Kidney (tissue), 14 donors: Measurements from ENCODE around the gene STAB2. TPM values are rescaled to one million over a fixed set of nuclear protein-coding genes. Genes with fewer than 3 reads are reported as not detected.

Experiments
- DNase-seq, 5 donors: peaks; one replicate each; pipeline ENCODE4 v3.0.0-alpha.2; 2013 to 2020
- FAIRE-seq: peaks from 2 replicates; lab custom pipeline; 2012; peaks lifted over from hg19 to GRCh38; lab: Jason Lieb, UNC
- H3K27ac ChIP-seq, 2 donors: one replicate each; pipeline ENCODE4 v1.7.0; 2013; ENCODE audit warnings: low read depth in 2 of 2, low read length in 2 of 2, inconsistent platforms in 1 of 2
- H3K27me3 ChIP-seq: one replicate; pipeline ENCODE4 v1.7.1; 2013; ENCODE audit warnings: low read length, inconsistent platforms; ENCODE audit not compliant: control insufficient read depth, insufficient read depth
- H3K36me3 ChIP-seq, 3 donors: one replicate each; pipeline versions ENCODE4 v1.7.0 to v1.7.1; 2013; ENCODE audit warnings: low read length in 3 of 3, control low read depth in 1 of 3, inconsistent platforms in 1 of 3; ENCODE audit not compliant: insufficient read depth in 3 of 3, control insufficient read depth in 2 of 3
- H3K4me1 ChIP-seq, 3 donors: one replicate each; pipeline versions ENCODE4 v1.7.0 to v1.7.1; 2013; ENCODE audit warnings: low read length in 3 of 3, inconsistent platforms in 1 of 3, low read depth in 1 of 3; ENCODE audit not compliant: control insufficient read depth in 2 of 3, insufficient read depth in 2 of 3
- H3K4me3 ChIP-seq, 3 donors: one replicate each; pipeline versions ENCODE4 v1.7.0 to v1.8.1; 2013; ENCODE audit warnings: low read length in 3 of 3, control low read depth in 1 of 3, inconsistent platforms in 1 of 3
- H3K9ac ChIP-seq, 3 donors: one replicate each; pipeline versions ENCODE4 v1.7.0 to v1.7.1; 2013; ENCODE audit warnings: low read length in 3 of 3, control low read depth in 1 of 3, inconsistent platforms in 1 of 3
- H3K9me3 ChIP-seq, 3 donors: one replicate each; pipeline versions ENCODE4 v1.7.0 to v1.7.1; 2013; ENCODE audit warnings: low read length in 3 of 3, control low read depth in 1 of 3, inconsistent platforms in 1 of 3; ENCODE audit not compliant: control insufficient read depth in 2 of 3, insufficient read depth in 1 of 3
- CTCF ChIP-seq: IDR thresholded peaks from 3 replicates; pipeline ENCODE4 v1.5.1; 2012; ENCODE audit warnings: mild to moderate bottlenecking, moderate library complexity, borderline replicate concordance; ENCODE audit not compliant: insufficient read depth; ENCODE audit errors: extremely low read depth
- intact Hi-C: fragments of 100-400 bp; cut with DNase I; formaldehyde crosslinking; loops from one replicate; pipeline ENCODE4 v1.11.1; 2022
- polyA plus RNA-seq: library from polyadenylated mRNA; stranded (reverse); fragments of 350-450 nt; fragmentation: Illumina TruSeq; extraction: RNeasy Lipid Tissue Mini Kit (QIAGEN cat#74804); gene quantifications from one replicate; pipeline ENCODE4 v1.2.3, GENCODE V29; 2014; ENCODE audit warnings: low read depth, low replicate concordance; ENCODE audit not compliant: insufficient read depth
- total RNA-seq: library from RNA; stranded (reverse); fragmentation: NEBNext Ultra II Directional; extraction: Animal tissue kit (Norgen Biotek cat#: 25700); gene quantifications from one replicate; pipeline ENCODE4 v1.2.1, GENCODE V29; 2021
- donor health status: control.
- donor health status: control.
- donor health status: control.
- donor health status: control.
- donor health status: control.
- donor health status: DM: yes; HTN: yes; CAD: no.
- donor health status: Normal renal cell carcinoma (clear cell type).

Gene STAB2
- total and polyA plus RNA-seq, 2 donors from 2014 or later = 0.16 TPM; not detected in 1

- no peak for FAIRE-seq
These were observed 1.6 kb downstream of the STAB2 start for GRCh38 chr12:103588680-103589079.

GRCh38 chr12:103589517-103589916 lies 2.4 kb downstream of the STAB2 start:
- FAIRE-seq = no peak
- intact Hi-C loops = no loop called here
- no peak overlapping the region for H3K27ac ChIP-seq
- no peaks in the 10 kb centered on the region for H3K9me3 ChIP-seq
- no peaks in the 10 kb centered on the region for H3K4me1 ChIP-seq
- H3K27me3 ChIP-seq = no peaks in the 10 kb centered on the region
- no peaks in the 10 kb centered on the region for H3K36me3 ChIP-seq
- no peak overlapping the region for H3K4me3 ChIP-seq
- DNase-seq = no peak
- no peak for TF ChIP-seq CTCF
- no peak overlapping the region for H3K9ac ChIP-seq

More at GRCh38 chr12:103588680-103589079, 1.6 kb downstream of the STAB2 start:
- no peak overlapping the region for H3K9ac ChIP-seq
- TF ChIP-seq CTCF = no peak
- H3K27ac ChIP-seq = no peak overlapping the region
- no peaks in the 10 kb centered on the region for H3K36me3 ChIP-seq
- H3K27me3 ChIP-seq = no peaks in the 10 kb centered on the region
- H3K4me1 ChIP-seq = no peaks in the 10 kb centered on the region
- no peak for DNase-seq
- intact Hi-C loops = no loop called here
- H3K4me3 ChIP-seq = no peak overlapping the region
- no peaks in the 10 kb centered on the region for H3K9me3 ChIP-seq

- H3K27me3 ChIP-seq = no peaks in the 10 kb centered on the region
- no peak overlapping the region for H3K4me3 ChIP-seq
- no peak overlapping the region for H3K27ac ChIP-seq
- TF ChIP-seq CTCF = no peak
- H3K4me1 ChIP-seq = no peaks in the 10 kb centered on the region
- no peaks in the 10 kb centered on the region for H3K9me3 ChIP-seq
- H3K9ac ChIP-seq = no peak overlapping the region
- FAIRE-seq (no peak), DNase-seq (no peak)
- intact Hi-C loops = no loop called here
- no peaks in the 10 kb centered on the region for H3K36me3 ChIP-seq
These were observed 3.2 kb downstream of the STAB2 start for GRCh38 chr12:103590271-103590670.

- Histone ChIP-seq H3K9me3 (no peaks in the 10 kb centered on the region), H3K4me3 (no peak overlapping the region), H3K9ac (no peak overlapping the region), H3K27me3 (no peaks in the 10 kb centered on the region), H3K36me3 (no peaks in the 10 kb centered on the region), H3K4me1 (no peaks in the 10 kb centered on the region), H3K27ac (no peak overlapping the region)
- FAIRE-seq = no peak
- no peak for TF ChIP-seq CTCF
- intact Hi-C loops = no loop called here
- DNase-seq = no peak
These were observed 9.9 kb downstream of the STAB2 start for GRCh38 chr12:103596981-103597380.
